Measurements from ENCODE around the gene CREB5. TPM values are rescaled to one million over a fixed set of nuclear protein-coding genes. Genes with fewer than 3 reads are reported as not detected.

The CREB5 gene
- total and polyA plus RNA-seq, 2 of the 8 experiments (the other 6 are each of a cell fraction or from before 2014, with no cell fraction given): 2.4 to 2.7 TPM

DNA sequence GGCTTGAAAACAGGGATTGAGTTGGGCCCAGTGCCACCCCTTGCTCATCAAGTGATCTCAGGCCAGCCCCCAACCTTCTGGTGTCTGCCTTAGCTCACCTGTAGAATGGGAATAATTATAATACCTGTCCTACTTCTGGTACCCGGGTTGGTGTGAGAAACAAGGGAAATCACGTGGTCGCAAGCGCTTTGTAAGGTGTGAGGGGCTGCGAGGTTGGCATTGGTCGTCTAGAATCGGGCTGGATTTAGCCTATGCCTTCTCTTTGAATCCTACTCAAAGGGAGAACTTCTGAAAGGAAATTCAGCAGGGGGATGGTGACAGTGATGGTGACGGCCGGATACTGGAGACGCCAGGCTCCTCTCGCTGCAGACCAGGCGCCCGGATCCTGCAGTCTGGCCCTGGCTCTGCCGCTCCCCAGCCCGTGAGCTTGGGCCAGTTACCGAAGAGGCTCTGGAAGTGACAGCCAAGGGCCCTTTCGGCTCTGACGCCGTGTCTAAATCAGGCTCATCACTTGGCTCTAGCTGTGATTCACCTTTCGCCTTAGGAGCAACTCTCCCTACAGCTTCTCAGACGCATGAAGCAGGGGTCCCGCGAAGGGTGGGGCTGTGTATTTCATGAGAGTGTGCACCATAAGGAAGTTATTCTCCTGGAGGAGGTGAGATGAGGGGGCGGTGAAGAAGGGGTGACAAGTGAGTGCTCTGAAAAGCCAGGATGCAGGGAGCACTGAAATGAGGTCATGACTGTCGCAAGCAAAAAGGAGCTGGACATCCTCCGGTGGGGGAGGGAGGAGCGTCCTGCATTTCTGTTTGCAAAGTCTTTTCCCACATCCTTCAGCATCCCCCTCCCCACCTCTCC is 4.0 kb upstream of the CREB5 start (continued):
- TF ChIP-seq SP4 (IDR thresholded peaks at IDR 0.05; ENCODE audit: low read length): no peak
- TF ChIP-seq E2F6 (IDR thresholded peaks at IDR 0.05): peak; percentile 93
- no peak for TF ChIP-seq RBBP5 (IDR thresholded peaks at IDR 0.05; ENCODE audit: borderline replicate concordance, low read depth, low read length)
- no peak for TF ChIP-seq JUN (IDR thresholded peaks at IDR 0.05; ENCODE audit: low read depth, low read length)
- TF ChIP-seq, protein P1, sequence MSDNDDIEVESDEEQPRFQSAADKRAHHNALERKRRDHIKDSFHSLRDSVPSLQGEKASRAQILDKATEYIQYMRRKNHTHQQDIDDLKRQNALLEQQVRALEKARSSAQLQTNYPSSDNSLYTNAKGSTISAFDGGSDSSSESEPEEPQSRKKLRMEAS (IDR thresholded peaks at IDR 0.05): peak; percentile 93
- no peak for TF ChIP-seq JUND (IDR thresholded peaks at IDR 0.05; ENCODE audit: low read length)
- no peak for TF ChIP-seq TEAD4 (IDR thresholded peaks at IDR 0.05; ENCODE audit: low read depth, low read length)
- TF ChIP-seq SAP30 (IDR thresholded peaks at IDR 0.05; ENCODE audit: insufficient read depth, insufficient replicate concordance, low read length): no peak
- TF ChIP-seq YY1 (IDR thresholded peaks at IDR 0.05; ENCODE audit: low read depth, low read length): no peak
- TF ChIP-seq BCL11A (IDR thresholded peaks at IDR 0.05; ENCODE audit: low read depth in 2 of 2, low read length in 2 of 2): no peak
- no peak for TF ChIP-seq SRF (IDR thresholded peaks at IDR 0.05; ENCODE audit: low read depth, low read length)
- TF ChIP-seq RAD21 (IDR thresholded peaks at IDR 0.05 in 1 of 2, conservative IDR thresholded peaks at IDR 0.05 in 1 of 2; ENCODE audit: low read depth in 2 of 2, low read length in 2 of 2): no peak
- no peak for TF ChIP-seq EGR1 (IDR thresholded peaks at IDR 0.05; ENCODE audit: borderline replicate concordance, low read depth, low read length)
- no peak for TF ChIP-seq CTCF (IDR thresholded peaks at IDR 0.05; ENCODE audit: control extremely low read depth in 1 of 3, insufficient read depth in 1 of 3, low read depth in 1 of 3, low read length in 3 of 3)
